Liver (tissue), 9 donors: ENCODE data around the gene AMHR2. TPM values are rescaled to one million over a fixed set of nuclear protein-coding genes. Genes with fewer than 3 reads are reported as not detected.
A peak's percentile ranks its signal among the peaks of the same experiment; 100 is the strongest.

Source experiments
- DNase-seq: peaks from one replicate; pipeline ENCODE4 v3.0.0-alpha.2; 2017; ENCODE audit warnings: low spot score
- H3K27ac ChIP-seq, 2 donors: one replicate each; pipeline ENCODE4 v1.7.0; 2013; ENCODE audit warnings: inconsistent platforms in 2 of 2, low read length in 2 of 2, control low read depth in 1 of 2, low read depth in 1 of 2, mild to moderate bottlenecking in 1 of 2
- H3K27me3 ChIP-seq, 4 donors: one replicate each; pipeline versions ENCODE4 v1.6.1 to v1.7.0; 2013; ENCODE audit warnings: low read length in 3 of 4, inconsistent platforms in 1 of 4, mild to moderate bottlenecking in 1 of 4, moderate library complexity in 1 of 4; ENCODE audit not compliant: control insufficient read depth in 4 of 4, insufficient read depth in 4 of 4
- H3K36me3 ChIP-seq, 4 donors: one replicate each; pipeline versions ENCODE4 v1.6.1 to v1.7.0; 2013; ENCODE audit warnings: low read length in 3 of 4, mild to moderate bottlenecking in 3 of 4, low read depth in 1 of 4, moderate library complexity in 1 of 4; ENCODE audit not compliant: control insufficient read depth in 4 of 4, insufficient read depth in 3 of 4
- H3K4me1 ChIP-seq, 4 donors: one replicate each; pipeline versions ENCODE4 v1.6.1 to v1.7.0; 2013; ENCODE audit warnings: low read length in 3 of 4, mild to moderate bottlenecking in 3 of 4, moderate library complexity in 1 of 4; ENCODE audit not compliant: control insufficient read depth in 4 of 4, insufficient read depth in 4 of 4
- H3K4me3 ChIP-seq, 3 donors: one replicate each; pipeline versions ENCODE4 v1.6.1 to v1.7.0; 2013; ENCODE audit warnings: low read length in 3 of 3, control low read depth in 1 of 3, low read depth in 1 of 3, mild to moderate bottlenecking in 1 of 3
- H3K9ac ChIP-seq, 2 donors: one replicate each; pipeline ENCODE4 v1.7.0; 2013; ENCODE audit warnings: low read length in 2 of 2, mild to moderate bottlenecking in 2 of 2, moderate library complexity in 2 of 2, control low read depth in 1 of 2, low read depth in 1 of 2
- H3K9me3 ChIP-seq, 4 donors: one replicate each; pipeline versions ENCODE4 v1.6.1 to v1.7.0; 2013; ENCODE audit warnings: low read length in 3 of 4; ENCODE audit not compliant: control insufficient read depth in 4 of 4
- ATF3 ChIP-seq: IDR thresholded peaks from 2 replicates; pipeline ENCODE4 v1.6.1; 2016; ENCODE audit warnings: antibody characterized with exemption
- FOXA1 ChIP-seq: IDR thresholded peaks from 2 replicates; pipeline ENCODE4 v1.6.1; 2016; ENCODE audit warnings: antibody characterized with exemption
- HNF4A ChIP-seq, 2 donors: conservative IDR thresholded peaks; 2 replicates each; pipeline ENCODE4 v1.6.1; 2016; ENCODE audit warnings: antibody characterized with exemption in 2 of 2, mild to moderate bottlenecking in 2 of 2
- HNF4G ChIP-seq: IDR thresholded peaks from 2 replicates; pipeline ENCODE4 v1.6.1; 2016; ENCODE audit warnings: antibody characterized with exemption
- MAX ChIP-seq: IDR thresholded peaks from 2 replicates; pipeline ENCODE4 v1.6.1; 2016; ENCODE audit warnings: antibody characterized with exemption
- NR2F2 ChIP-seq: IDR thresholded peaks from 2 replicates; pipeline ENCODE4 v1.6.1; 2016; ENCODE audit warnings: antibody characterized with exemption
- RXRA ChIP-seq, 2 donors: IDR thresholded peaks; 2 replicates each; pipeline ENCODE4 v1.6.1; 2017 to 2018; ENCODE audit warnings: antibody characterized with exemption in 2 of 2, mild to moderate bottlenecking in 1 of 2
- SP1 ChIP-seq: IDR thresholded peaks from 2 replicates; pipeline ENCODE4 v1.6.1; 2018; ENCODE audit warnings: antibody characterized with exemption, mild to moderate bottlenecking
- YY1 ChIP-seq: IDR thresholded peaks from 2 replicates; pipeline ENCODE4 v1.6.1; 2016; ENCODE audit warnings: antibody characterized with exemption, mild to moderate bottlenecking
- ZBTB33 ChIP-seq: IDR thresholded peaks from 2 replicates; pipeline ENCODE4 v1.6.1; 2016; ENCODE audit warnings: antibody characterized with exemption
- WGBS: extraction: QIAGEN DNeasy Blood & Tissue Kit; methylation state at CpG from one replicate; pipeline ENCODE4 v1.1.7; 2013; 5-methylcytosine and 5-hydroxymethylcytosine counted together
- polyA plus RNA-seq, 2 donors: library from polyadenylated mRNA; stranded (reverse) in 1 of 2; unstranded in 1 of 2; fragments of 200-250 nt in 1 of 2; fragments of >200 nt in 1 of 2; fragmentation: Nextera tagmentation in 1 of 2; extraction: Ambion mirVana in 1 of 2; gene quantifications; one replicate each; pipeline versions ENCODE4 v1.2.1 to v1.2.3, GENCODE V29; 2013 to 2015
- total RNA-seq, 2 donors: library from RNA; depleted of rRNA; stranded (reverse); fragments of >200 nt; gene quantifications; one replicate each; pipeline ENCODE4 v1.2.3, GENCODE V29; 2014
- TF ChIP-seq, protein P1 (sequence below): fragments of 150-350 bp; IDR thresholded peaks from 2 replicates; pipeline ENCODE4 v1.5.1; 2017; ENCODE audit warnings: improper control_type of control experiment, low read depth, low read length; ENCODE audit not compliant: missing input control
- donor health status: healthy.
- donor health status: healthy.
- donor health status: healthy.
- donor health status: healthy.
- donor health status: healthy.

Gene AMHR2
- total and polyA plus RNA-seq, 4 donors, result 0.67 to 1.3 (median 0.92) TPM

DNA sequence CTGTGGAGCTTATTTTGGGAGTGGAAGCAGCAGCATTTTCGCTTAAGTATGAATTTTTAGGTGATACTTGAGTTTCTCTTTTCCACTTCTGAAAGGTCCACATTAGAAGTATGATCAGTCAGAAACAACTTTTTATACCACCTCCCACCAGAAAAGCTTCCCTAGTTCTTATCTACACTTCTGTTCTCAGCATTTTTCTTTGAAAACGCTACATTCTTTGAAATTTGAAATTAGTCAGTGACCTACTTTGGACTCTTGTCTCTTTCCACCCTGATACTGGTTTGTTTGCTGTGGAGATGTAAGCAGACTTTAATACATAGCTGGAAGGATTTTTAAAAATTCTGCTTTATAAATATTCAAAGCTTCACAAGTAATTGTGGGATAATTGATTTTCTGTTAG lies 50.4 kb downstream of the AMHR2 start:
- Histone ChIP-seq H3K36me3 (peaks cover 12 to 91% (median 78%) of the 10 kb centered on the region in 4 donors), H3K27me3 (no peaks in the 10 kb centered on the region), H3K9me3 (no peaks in the 10 kb centered on the region), H3K4me3 (no peak overlapping the region), H3K27ac (no peak overlapping the region), H3K9ac (no peak overlapping the region), H3K4me1 (peaks cover 0 to 2% (median 0%) of the 10 kb centered on the region in 4 donors)
- DNase-seq, result no peak
- no peak for TF ChIP-seq SP1
- no peak for TF ChIP-seq RXRA (IDR thresholded peaks at IDR 0.05)
- TF ChIP-seq HNF4A (conservative IDR thresholded peaks at IDR 0.05), result no peak
- TF ChIP-seq NR2F2, result no peak
- TF ChIP-seq YY1, result no peak
- TF ChIP-seq MAX, result no peak
- no peak for TF ChIP-seq ATF3
- TF ChIP-seq HNF4G, result no peak
- WGBS, result 75% methylated on average over 2 of the region's 2 CpGs

- H3K9ac ChIP-seq, result no peak overlapping the region
- no peak overlapping the region for H3K4me3 ChIP-seq
- no peaks in the 10 kb centered on the region for H3K27me3 ChIP-seq
- no peak for DNase-seq
- peaks cover 0 to 2% (median 0%) of the 10 kb centered on the region in 4 donors for H3K4me1 ChIP-seq
- WGBS, result 81% methylated on average over 13 of the region's 13 CpGs
- peaks cover 12 to 91% (median 78%) of the 10 kb centered on the region in 4 donors for H3K36me3 ChIP-seq
- TF ChIP-seq ZBTB33 (no peak), FOXA1 (no peak), HNF4A (conservative IDR thresholded peaks at IDR 0.05) (no peak)
- H3K9me3 ChIP-seq, result no peaks in the 10 kb centered on the region
- no peak overlapping the region for H3K27ac ChIP-seq
Measured at GRCh38 chr12:53474819-53475218, 51.2 kb downstream of the AMHR2 start.

DNA sequence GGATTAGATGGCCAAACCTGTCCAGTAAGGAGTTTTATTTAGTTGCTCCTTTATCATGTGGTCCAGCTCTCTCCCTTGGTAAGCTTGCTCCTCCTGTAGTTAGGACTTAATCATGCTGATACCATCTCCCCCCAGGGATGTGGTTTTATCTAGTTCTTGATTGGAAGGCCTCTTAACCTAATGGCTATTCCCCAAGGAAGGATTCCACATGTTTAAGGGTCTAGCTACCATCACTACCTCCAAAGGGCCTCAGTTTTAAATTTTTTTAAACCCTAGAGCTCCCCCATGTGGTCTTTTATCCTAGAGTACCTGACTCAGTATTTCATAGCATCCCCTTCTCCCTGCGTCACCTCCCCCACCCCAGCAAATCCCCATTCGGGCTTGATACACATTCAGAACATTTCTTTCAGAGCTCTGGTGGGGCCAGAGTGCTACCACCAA lies 53.1 kb downstream of the AMHR2 start:
- H3K9ac ChIP-seq, result no peak overlapping the region
- H3K4me3 ChIP-seq, result no peak overlapping the region
- WGBS, result 73% methylated on average over 2 of the region's 2 CpGs
- H3K27ac ChIP-seq, result no peak overlapping the region
- H3K9me3 ChIP-seq, result no peaks in the 10 kb centered on the region
- no peaks in the 10 kb centered on the region for H3K27me3 ChIP-seq
- peaks cover 14 to 83% (median 75%) of the 10 kb centered on the region in 4 donors for H3K36me3 ChIP-seq
- no peak for DNase-seq
- peaks cover 0 to 2% (median 0%) of the 10 kb centered on the region in 4 donors for H3K4me1 ChIP-seq
- TF ChIP-seq RXRA (IDR thresholded peaks at IDR 0.05), result no peak
- TF ChIP-seq, protein P1, sequence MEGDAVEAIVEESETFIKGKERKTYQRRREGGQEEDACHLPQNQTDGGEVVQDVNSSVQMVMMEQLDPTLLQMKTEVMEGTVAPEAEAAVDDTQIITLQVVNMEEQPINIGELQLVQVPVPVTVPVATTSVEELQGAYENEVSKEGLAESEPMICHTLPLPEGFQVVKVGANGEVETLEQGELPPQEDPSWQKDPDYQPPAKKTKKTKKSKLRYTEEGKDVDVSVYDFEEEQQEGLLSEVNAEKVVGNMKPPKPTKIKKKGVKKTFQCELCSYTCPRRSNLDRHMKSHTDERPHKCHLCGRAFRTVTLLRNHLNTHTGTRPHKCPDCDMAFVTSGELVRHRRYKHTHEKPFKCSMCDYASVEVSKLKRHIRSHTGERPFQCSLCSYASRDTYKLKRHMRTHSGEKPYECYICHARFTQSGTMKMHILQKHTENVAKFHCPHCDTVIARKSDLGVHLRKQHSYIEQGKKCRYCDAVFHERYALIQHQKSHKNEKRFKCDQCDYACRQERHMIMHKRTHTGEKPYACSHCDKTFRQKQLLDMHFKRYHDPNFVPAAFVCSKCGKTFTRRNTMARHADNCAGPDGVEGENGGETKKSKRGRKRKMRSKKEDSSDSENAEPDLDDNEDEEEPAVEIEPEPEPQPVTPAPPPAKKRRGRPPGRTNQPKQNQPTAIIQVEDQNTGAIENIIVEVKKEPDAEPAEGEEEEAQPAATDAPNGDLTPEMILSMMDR, result peak; percentile 4
